ENCODE measurements around the gene CDK3.

CDK3 gene

GRCh38 chr17:76032780-76033108, 32.1 kb downstream of the CDK3 start:
- POLR2A ChIA-PET = no interaction called here
- CTCF ChIA-PET = interaction anchor here (0.9 to 4.2 kb wide), 6 partner anchors 9 to 266 kb away, joined by 3 to 24 read pairs (median 3); no protein-coding TSS in a partner anchor
- DNase-seq (ENCODE audit: extremely low spot score) = no peak
- TF ChIP-seq CTCF (IDR thresholded peaks at IDR 0.05; ENCODE audit: control extremely low read depth, extremely low read depth, low read depth, missing control alignments) = no peak

- ChIA-PET CTCF (interaction anchor here (0.8 to 4.2 kb wide), 7 partner anchors 9 to 266 kb away, joined by 3 to 24 read pairs (median 3); no protein-coding TSS in a partner anchor), POLR2A (no interaction called here)
- DNase-seq (ENCODE audit: extremely low spot score) = no peak
- no peak for TF ChIP-seq CTCF (IDR thresholded peaks at IDR 0.05; ENCODE audit: control extremely low read depth, extremely low read depth, low read depth, missing control alignments)
Measured at GRCh38 chr17:76033139-76033538, 32.5 kb downstream of the CDK3 start.

- POLR2A ChIA-PET = no interaction called here
- no peak for DNase-seq (ENCODE audit: extremely low spot score)
- TF ChIP-seq CTCF (IDR thresholded peaks at IDR 0.05; ENCODE audit: control extremely low read depth, extremely low read depth, low read depth, missing control alignments) = no peak
- CTCF ChIA-PET = interaction anchor here (1.2 to 4.2 kb wide), 4 partner anchors 13 to 264 kb away, joined by 3 to 24 read pairs (median 3); no protein-coding TSS in a partner anchor
Measured at GRCh38 chr17:76034428-76035350, 34.0 kb downstream of the CDK3 start.

- CTCF ChIA-PET = no interaction called here
- POLR2A ChIA-PET = no interaction called here
- no peak for DNase-seq (ENCODE audit: extremely low spot score)
- TF ChIP-seq CTCF (IDR thresholded peaks at IDR 0.05; ENCODE audit: control extremely low read depth, extremely low read depth, low read depth, missing control alignments) = no peak
Measured at GRCh38 chr17:76036497-76037261, 36.0 kb downstream of the CDK3 start.

GRCh38 chr17:76038050-76038449, 37.4 kb downstream of the CDK3 start:
- DNase-seq (ENCODE audit: extremely low spot score) = no peak
- no peak for TF ChIP-seq CTCF (IDR thresholded peaks at IDR 0.05; ENCODE audit: control extremely low read depth, extremely low read depth, low read depth, missing control alignments)
- POLR2A ChIA-PET = no interaction called here
- CTCF ChIA-PET = interaction anchor here (0.9 to 2.2 kb wide), 4 partner anchors 17 to 38 kb away, joined by 3 to 6 read pairs (median 3); partner anchors contain the start of gene CDK3

- ChIA-PET CTCF (interaction anchor here (1.6 to 2.2 kb wide), 2 partner anchors 24 to 39 kb away, joined by 3 to 6 read pairs; partner anchors contain the start of gene CDK3), POLR2A (no interaction called here)
- TF ChIP-seq CTCF (IDR thresholded peaks at IDR 0.05; ENCODE audit: control extremely low read depth, extremely low read depth, low read depth, missing control alignments) = no peak
- DNase-seq (ENCODE audit: extremely low spot score) = no peak
Measured at GRCh38 chr17:76039121-76039520, 38.5 kb downstream of the CDK3 start.
